HepG2 (cell line): ENCODE data around the gene SMYD1. TPM values are rescaled to one million over a fixed set of nuclear protein-coding genes. Genes with fewer than 3 reads are reported as not detected.

Experiments
- ATF7 ChIP-seq, 2 experiments: fragments of 450-650 bp in 1 of 2; sonication (generic) in 1 of 2; formaldehyde crosslinking in 1 of 2; IDR thresholded peaks; 2 replicates each; pipeline versions ENCODE4 v1.4.0 to v1.6.1; 2016 to 2020; ENCODE audit warnings: antibody characterized with exemption in 1 of 2, mild to moderate bottlenecking in 1 of 2, missing genetic modification reagents in 1 of 2
- BORCS8-MEF2B ChIP-seq: sonication (generic); formaldehyde crosslinking; IDR thresholded peaks from 2 replicates; pipeline ENCODE4 v1.8.0; 2022; ENCODE audit warnings: mild to moderate bottlenecking, missing genetic modification reagents
- HOXA7 ChIP-seq: sonication (generic); formaldehyde crosslinking; IDR thresholded peaks from 2 replicates; pipeline ENCODE4 v1.8.1; 2022; ENCODE audit warnings: mild to moderate bottlenecking, missing genetic modification reagents, moderate library complexity
- KDM1A ChIP-seq: IDR thresholded peaks from 2 replicates; pipeline ENCODE4 v1.6.1; 2016; ENCODE audit warnings: missing compliant biosample characterization
- NCOR1 ChIP-seq: fragments of 200-600 bp; sonication (generic); IDR thresholded peaks from 2 replicates; pipeline ENCODE4 v1.7.0; 2017; ENCODE audit warnings: antibody characterized with exemption, low read length, borderline replicate concordance
- polyA plus RNA-seq, 8 experiments: library from polyadenylated mRNA; depleted of rRNA in 3 of 8; stranded (reverse) in 7 of 8; unstranded in 1 of 8; fragments of >200 nt; fragmentation: Illumina TruSeq in 4 of 8; extraction: Trizol in 4 of 8; gene quantifications; 2 replicates each; pipeline versions ENCODE4 v1.2.1 to v1.2.3, GENCODE V29; 2011 to 2016; ENCODE audit warnings: low read depth in 4 of 8, missing spikeins in 1 of 8, mixed read lengths in 1 of 8; ENCODE audit not compliant: insufficient read depth in 1 of 8
- total RNA-seq, 5 experiments: library from RNA; depleted of rRNA; stranded (reverse); fragments of >200 nt; fragmentation: Illumina TruSeq; extraction: Trizol; gene quantifications; 2 replicates each; pipeline ENCODE4 v1.2.3, GENCODE V29; 2016; ENCODE audit warnings: low read depth in 1 of 5
- TF ChIP-seq, protein P1 (sequence below): sonication (generic); formaldehyde crosslinking; IDR thresholded peaks from 2 replicates; pipeline ENCODE4 v1.4.0; 2020; ENCODE audit warnings: missing genetic modification reagents
- TF ChIP-seq, protein P2 (sequence below): sonication (generic); formaldehyde crosslinking; IDR thresholded peaks from 2 replicates; pipeline ENCODE4 v1.4.0; 2020; ENCODE audit warnings: mild to moderate bottlenecking, missing genetic modification reagents
- TF ChIP-seq, protein P3 (sequence below): sonication (generic); formaldehyde crosslinking; IDR thresholded peaks from 2 replicates; pipeline ENCODE4 v1.4.0; 2020; ENCODE audit warnings: missing genetic modification reagents, borderline replicate concordance
- TF ChIP-seq, protein P4 (sequence below): sonication (generic); formaldehyde crosslinking; IDR thresholded peaks from 2 replicates; pipeline ENCODE4 v1.9.0; 2021; ENCODE audit warnings: mild to moderate bottlenecking, missing genetic modification reagents

SMYD1 gene
- total and polyA plus RNA-seq, 2 of the 13 experiments (the other 11 are each of a cell fraction or from before 2014, with no cell fraction given) = not detected

DNA sequence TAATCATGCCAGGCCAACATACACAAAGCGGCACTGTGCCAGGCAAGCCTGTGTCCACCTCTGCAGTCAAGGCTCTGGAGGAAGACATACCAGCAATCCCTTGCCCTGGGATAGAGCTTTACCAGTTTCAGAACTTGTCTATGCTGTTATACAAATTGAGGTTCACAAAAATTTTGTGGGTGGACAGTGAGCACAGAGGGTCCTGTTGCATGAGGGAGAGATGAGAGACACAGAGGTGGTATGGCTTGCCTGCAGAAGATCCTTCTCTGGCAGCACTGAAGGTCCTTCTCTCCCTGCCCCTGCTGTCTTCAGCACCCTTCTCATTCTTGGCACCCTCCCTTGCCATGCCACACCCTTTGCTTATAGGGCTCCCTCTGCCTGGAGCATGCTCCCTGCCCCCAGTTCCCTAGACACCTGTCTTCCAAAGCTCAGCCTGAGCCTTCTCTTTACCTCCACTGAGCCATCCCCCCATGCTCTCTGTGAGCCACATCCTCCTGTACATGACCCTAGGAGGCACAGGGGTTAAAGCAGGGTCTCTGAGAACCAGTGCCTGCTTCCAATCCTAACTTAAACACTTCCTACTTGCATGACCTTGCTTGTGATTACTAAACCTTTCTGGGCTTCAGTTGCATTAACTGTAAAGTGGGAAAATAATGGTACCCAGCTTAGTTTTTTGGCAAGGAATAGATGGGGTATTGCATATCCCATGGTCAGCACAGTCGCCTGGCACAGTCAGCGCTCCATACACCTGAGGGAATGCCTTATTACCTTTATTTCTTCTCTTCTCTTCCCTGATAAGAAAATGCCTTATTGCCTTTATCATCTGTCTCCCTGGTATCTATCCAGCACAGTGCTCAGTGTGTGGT, 59.4 kb downstream of the SMYD1 start (continued):
- TF ChIP-seq, protein P1, sequence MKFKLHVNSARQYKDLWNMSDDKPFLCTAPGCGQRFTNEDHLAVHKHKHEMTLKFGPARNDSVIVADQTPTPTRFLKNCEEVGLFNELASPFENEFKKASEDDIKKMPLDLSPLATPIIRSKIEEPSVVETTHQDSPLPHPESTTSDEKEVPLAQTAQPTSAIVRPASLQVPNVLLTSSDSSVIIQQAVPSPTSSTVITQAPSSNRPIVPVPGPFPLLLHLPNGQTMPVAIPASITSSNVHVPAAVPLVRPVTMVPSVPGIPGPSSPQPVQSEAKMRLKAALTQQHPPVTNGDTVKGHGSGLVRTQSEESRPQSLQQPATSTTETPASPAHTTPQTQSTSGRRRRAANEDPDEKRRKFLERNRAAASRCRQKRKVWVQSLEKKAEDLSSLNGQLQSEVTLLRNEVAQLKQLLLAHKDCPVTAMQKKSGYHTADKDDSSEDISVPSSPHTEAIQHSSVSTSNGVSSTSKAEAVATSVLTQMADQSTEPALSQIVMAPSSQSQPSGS (CRISPR knock-in tag) = no peak
- TF ChIP-seq, protein P2, sequence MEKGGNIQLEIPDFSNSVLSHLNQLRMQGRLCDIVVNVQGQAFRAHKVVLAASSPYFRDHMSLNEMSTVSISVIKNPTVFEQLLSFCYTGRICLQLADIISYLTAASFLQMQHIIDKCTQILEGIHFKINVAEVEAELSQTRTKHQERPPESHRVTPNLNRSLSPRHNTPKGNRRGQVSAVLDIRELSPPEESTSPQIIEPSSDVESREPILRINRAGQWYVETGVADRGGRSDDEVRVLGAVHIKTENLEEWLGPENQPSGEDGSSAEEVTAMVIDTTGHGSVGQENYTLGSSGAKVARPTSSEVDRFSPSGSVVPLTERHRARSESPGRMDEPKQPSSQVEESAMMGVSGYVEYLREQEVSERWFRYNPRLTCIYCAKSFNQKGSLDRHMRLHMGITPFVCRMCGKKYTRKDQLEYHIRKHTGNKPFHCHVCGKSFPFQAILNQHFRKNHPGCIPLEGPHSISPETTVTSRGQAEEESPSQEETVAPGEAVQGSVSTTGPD (CRISPR knock-in tag) = no peak
- TF ChIP-seq NCOR1 = no peak
- no peak for TF ChIP-seq ATF7 (IDR thresholded peaks at IDR 0.05)
- no peak; the same call in 1 of the 2 replicates for TF ChIP-seq ATF7 (CRISPR knock-in tag; IDR thresholded peaks at IDR 0.05)
- no peak for TF ChIP-seq HOXA7
- TF ChIP-seq BORCS8-MEF2B (CRISPR knock-in tag) = peak; percentile 70; the same call in 1 of the 2 replicates
- TF ChIP-seq KDM1A (CRISPR knock-in tag) = no peak
- TF ChIP-seq, protein P3, sequence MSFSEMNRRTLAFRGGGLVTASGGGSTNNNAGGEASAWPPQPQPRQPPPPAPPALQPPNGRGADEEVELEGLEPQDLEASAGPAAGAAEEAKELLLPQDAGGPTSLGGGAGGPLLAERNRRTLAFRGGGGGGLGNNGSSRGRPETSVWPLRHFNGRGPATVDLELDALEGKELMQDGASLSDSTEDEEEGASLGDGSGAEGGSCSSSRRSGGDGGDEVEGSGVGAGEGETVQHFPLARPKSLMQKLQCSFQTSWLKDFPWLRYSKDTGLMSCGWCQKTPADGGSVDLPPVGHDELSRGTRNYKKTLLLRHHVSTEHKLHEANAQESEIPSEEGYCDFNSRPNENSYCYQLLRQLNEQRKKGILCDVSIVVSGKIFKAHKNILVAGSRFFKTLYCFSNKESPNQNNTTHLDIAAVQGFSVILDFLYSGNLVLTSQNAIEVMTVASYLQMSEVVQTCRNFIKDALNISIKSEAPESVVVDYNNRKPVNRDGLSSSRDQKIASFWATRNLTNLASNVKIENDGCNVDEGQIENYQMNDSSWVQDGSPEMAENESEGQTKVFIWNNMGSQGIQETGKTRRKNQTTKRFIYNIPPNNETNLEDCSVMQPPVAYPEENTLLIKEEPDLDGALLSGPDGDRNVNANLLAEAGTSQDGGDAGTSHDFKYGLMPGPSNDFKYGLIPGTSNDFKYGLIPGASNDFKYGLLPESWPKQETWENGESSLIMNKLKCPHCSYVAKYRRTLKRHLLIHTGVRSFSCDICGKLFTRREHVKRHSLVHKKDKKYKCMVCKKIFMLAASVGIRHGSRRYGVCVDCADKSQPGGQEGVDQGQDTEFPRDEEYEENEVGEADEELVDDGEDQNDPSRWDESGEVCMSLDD (CRISPR knock-in tag) = no peak
- TF ChIP-seq, protein P4, sequence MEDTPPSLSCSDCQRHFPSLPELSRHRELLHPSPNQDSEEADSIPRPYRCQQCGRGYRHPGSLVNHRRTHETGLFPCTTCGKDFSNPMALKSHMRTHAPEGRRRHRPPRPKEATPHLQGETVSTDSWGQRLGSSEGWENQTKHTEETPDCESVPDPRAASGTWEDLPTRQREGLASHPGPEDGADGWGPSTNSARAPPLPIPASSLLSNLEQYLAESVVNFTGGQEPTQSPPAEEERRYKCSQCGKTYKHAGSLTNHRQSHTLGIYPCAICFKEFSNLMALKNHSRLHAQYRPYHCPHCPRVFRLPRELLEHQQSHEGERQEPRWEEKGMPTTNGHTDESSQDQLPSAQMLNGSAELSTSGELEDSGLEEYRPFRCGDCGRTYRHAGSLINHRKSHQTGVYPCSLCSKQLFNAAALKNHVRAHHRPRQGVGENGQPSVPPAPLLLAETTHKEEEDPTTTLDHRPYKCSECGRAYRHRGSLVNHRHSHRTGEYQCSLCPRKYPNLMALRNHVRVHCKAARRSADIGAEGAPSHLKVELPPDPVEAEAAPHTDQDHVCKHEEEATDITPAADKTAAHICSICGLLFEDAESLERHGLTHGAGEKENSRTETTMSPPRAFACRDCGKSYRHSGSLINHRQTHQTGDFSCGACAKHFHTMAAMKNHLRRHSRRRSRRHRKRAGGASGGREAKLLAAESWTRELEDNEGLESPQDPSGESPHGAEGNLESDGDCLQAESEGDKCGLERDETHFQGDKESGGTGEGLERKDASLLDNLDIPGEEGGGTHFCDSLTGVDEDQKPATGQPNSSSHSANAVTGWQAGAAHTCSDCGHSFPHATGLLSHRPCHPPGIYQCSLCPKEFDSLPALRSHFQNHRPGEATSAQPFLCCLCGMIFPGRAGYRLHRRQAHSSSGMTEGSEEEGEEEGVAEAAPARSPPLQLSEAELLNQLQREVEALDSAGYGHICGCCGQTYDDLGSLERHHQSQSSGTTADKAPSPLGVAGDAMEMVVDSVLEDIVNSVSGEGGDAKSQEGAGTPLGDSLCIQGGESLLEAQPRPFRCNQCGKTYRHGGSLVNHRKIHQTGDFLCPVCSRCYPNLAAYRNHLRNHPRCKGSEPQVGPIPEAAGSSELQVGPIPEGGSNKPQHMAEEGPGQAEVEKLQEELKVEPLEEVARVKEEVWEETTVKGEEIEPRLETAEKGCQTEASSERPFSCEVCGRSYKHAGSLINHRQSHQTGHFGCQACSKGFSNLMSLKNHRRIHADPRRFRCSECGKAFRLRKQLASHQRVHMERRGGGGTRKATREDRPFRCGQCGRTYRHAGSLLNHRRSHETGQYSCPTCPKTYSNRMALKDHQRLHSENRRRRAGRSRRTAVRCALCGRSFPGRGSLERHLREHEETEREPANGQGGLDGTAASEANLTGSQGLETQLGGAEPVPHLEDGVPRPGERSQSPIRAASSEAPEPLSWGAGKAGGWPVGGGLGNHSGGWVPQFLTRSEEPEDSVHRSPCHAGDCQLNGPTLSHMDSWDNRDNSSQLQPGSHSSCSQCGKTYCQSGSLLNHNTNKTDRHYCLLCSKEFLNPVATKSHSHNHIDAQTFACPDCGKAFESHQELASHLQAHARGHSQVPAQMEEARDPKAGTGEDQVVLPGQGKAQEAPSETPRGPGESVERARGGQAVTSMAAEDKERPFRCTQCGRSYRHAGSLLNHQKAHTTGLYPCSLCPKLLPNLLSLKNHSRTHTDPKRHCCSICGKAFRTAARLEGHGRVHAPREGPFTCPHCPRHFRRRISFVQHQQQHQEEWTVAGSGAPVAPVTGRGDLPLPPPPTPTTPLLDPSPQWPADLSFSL = 0 out of 2 replicates have a peak, but pooled peaks have one; percentile 9
